Fibroblast of lung (primary cell): ENCODE results near the gene FER.
"Not testable (repeated sequence)": the region's sequence is repeated elsewhere in the genome, so short reads cannot be mapped to it uniquely, and the experiment has no call there.

ENCODE experiments used
- CTCF ChIP-seq, 2 donors: IDR thresholded peaks in 1 of 2; conservative IDR thresholded peaks in 1 of 2; 1 replicate in 1 of 2; 2 replicates in 1 of 2; pipeline ENCODE4 v1.5.1; 2011 to 2012; ENCODE audit warnings: low read length in 2 of 2, control low read depth in 1 of 2, inconsistent platforms in 1 of 2, low read depth in 1 of 2, mild to moderate bottlenecking in 1 of 2
- EZH2 ChIP-seq: IDR thresholded peaks from 2 replicates; pipeline ENCODE4 v1.5.1; 2012; ENCODE audit warnings: low read length, control low read depth, mild to moderate bottlenecking; ENCODE audit errors: missing control alignments

GRCh38 chr5:108899244-108899643 lies 151.5 kb downstream of the FER start:
- not testable (repeated sequence) for TF ChIP-seq EZH2; CTCF (conservative IDR thresholded peaks at IDR 0.05 in 1 of 2, IDR thresholded peaks at IDR 0.05 in 1 of 2; ENCODE audit: low read depth in 1 of 2, low read length in 2 of 2)
